ENCODE measurements around the gene MOSPD2.

Gene MOSPD2

GRCh38 chrX:14872355-14872754 lies 866 bp upstream of the MOSPD2 start:
- Histone ChIP-seq H3K18ac (ENCODE audit: low read length) (no peak overlapping the region), H3K56ac (ENCODE audit: low read length) (no peak overlapping the region), H2BK15ac (replicated peaks; ENCODE audit: low read depth) (no peak overlapping the region), H3K4me3 (ENCODE audit: low read length) (no peak overlapping the region), H3K27ac (ENCODE audit: low read depth, low read length) (no peak overlapping the region), H3K9ac (ENCODE audit: low read length) (peak overlapping the region; percentile 27), H3K27me3 (ENCODE audit: insufficient read depth, low read length, poor library complexity) (no peaks in the 10 kb centered on the region), H3K36me3 (ENCODE audit: control insufficient read depth, insufficient read depth, low read length) (no peaks in the 10 kb centered on the region), H4K5ac (ENCODE audit: low read length) (no peak overlapping the region), H3K4me1 (ENCODE audit: control insufficient read depth, low read depth, low read length) (no peaks in the 10 kb centered on the region), H4K8ac (ENCODE audit: low read depth, low read length) (no peak overlapping the region), H3K4ac (ENCODE audit: low read depth, low read length) (no peak overlapping the region), H3K79me1 (ENCODE audit: low read length) (no peaks in the 10 kb centered on the region), H2BK5ac (ENCODE audit: low read length) (no peak overlapping the region), H3K23ac (ENCODE audit: low read length) (no peak overlapping the region), H2BK120ac (ENCODE audit: low read depth, low read length) (no peak overlapping the region), H3K79me2 (ENCODE audit: control insufficient read depth, insufficient read depth, low read length) (peaks cover 10% of the 10 kb centered on the region), H3K4me2 (ENCODE audit: low read length) (no peak overlapping the region), H2AK5ac (ENCODE audit: low read length) (no peak overlapping the region)
- WGBS (ENCODE audit: extremely low coverage, insufficient coverage, low lambda C conversion rate) = no CpG with 5 or more reads among the region's 7 CpGs
- DNase-seq = peak; percentile 1

GRCh38 chrX:14873676-14874049 lies 442 bp downstream of the MOSPD2 start:
- Histone ChIP-seq H3K4me2 (ENCODE audit: low read length) (peak overlapping the region; percentile 64), H3K18ac (ENCODE audit: low read length) (peak overlapping the region; percentile 85), H2BK120ac (ENCODE audit: low read depth, low read length) (no peak overlapping the region), H2AK5ac (ENCODE audit: low read length) (no peak overlapping the region), H3K27ac (ENCODE audit: low read depth, low read length) (no peak overlapping the region), H3K4me3 (ENCODE audit: low read length) (peak overlapping the region; percentile 88), H3K4me1 (ENCODE audit: control insufficient read depth, low read depth, low read length) (no peaks in the 10 kb centered on the region), H3K79me2 (ENCODE audit: control insufficient read depth, insufficient read depth, low read length) (peaks cover 10% of the 10 kb centered on the region), H3K27me3 (ENCODE audit: insufficient read depth, low read length, poor library complexity) (no peaks in the 10 kb centered on the region), H3K23ac (ENCODE audit: low read length) (no peak overlapping the region), H3K4ac (ENCODE audit: low read depth, low read length) (peak overlapping the region; percentile 4), H3K79me1 (ENCODE audit: low read length) (no peaks in the 10 kb centered on the region), H4K5ac (ENCODE audit: low read length) (no peak overlapping the region), H3K9ac (ENCODE audit: low read length) (peak overlapping the region; percentile 67), H3K36me3 (ENCODE audit: control insufficient read depth, insufficient read depth, low read length) (no peaks in the 10 kb centered on the region), H2BK5ac (ENCODE audit: low read length) (no peak overlapping the region), H4K8ac (ENCODE audit: low read depth, low read length) (no peak overlapping the region), H3K56ac (ENCODE audit: low read length) (peak overlapping the region; percentile 78), H2BK15ac (replicated peaks; ENCODE audit: low read depth) (no peak overlapping the region)
- DNase-seq = no peak
- no CpG with 5 or more reads among the region's 8 CpGs for WGBS (ENCODE audit: extremely low coverage, insufficient coverage, low lambda C conversion rate)

GRCh38 chrX:14875624-14876023 lies 2.4 kb downstream of the MOSPD2 start:
- Histone ChIP-seq H3K4me1 (ENCODE audit: control insufficient read depth, low read depth, low read length) (no peaks in the 10 kb centered on the region), H3K27ac (ENCODE audit: low read depth, low read length) (no peak overlapping the region), H3K4me3 (ENCODE audit: low read length) (no peak overlapping the region), H3K27me3 (ENCODE audit: insufficient read depth, low read length, poor library complexity) (no peaks in the 10 kb centered on the region), H2BK15ac (replicated peaks; ENCODE audit: low read depth) (no peak overlapping the region), H3K56ac (ENCODE audit: low read length) (no peak overlapping the region), H3K36me3 (ENCODE audit: control insufficient read depth, insufficient read depth, low read length) (no peaks in the 10 kb centered on the region), H4K8ac (ENCODE audit: low read depth, low read length) (no peak overlapping the region), H2BK5ac (ENCODE audit: low read length) (no peak overlapping the region), H2AK5ac (ENCODE audit: low read length) (no peak overlapping the region), H3K4ac (ENCODE audit: low read depth, low read length) (no peak overlapping the region), H3K23ac (ENCODE audit: low read length) (no peak overlapping the region), H3K18ac (ENCODE audit: low read length) (no peak overlapping the region), H3K79me2 (ENCODE audit: control insufficient read depth, insufficient read depth, low read length) (peaks cover 8% of the 10 kb centered on the region), H2BK120ac (ENCODE audit: low read depth, low read length) (no peak overlapping the region), H3K79me1 (ENCODE audit: low read length) (no peaks in the 10 kb centered on the region), H4K5ac (ENCODE audit: low read length) (no peak overlapping the region), H3K9ac (ENCODE audit: low read length) (no peak overlapping the region), H3K4me2 (ENCODE audit: low read length) (no peak overlapping the region)
- DNase-seq = no peak
- WGBS (ENCODE audit: extremely low coverage, insufficient coverage, low lambda C conversion rate) = no CpG with 5 or more reads among the region's 7 CpGs

- H3K27ac ChIP-seq (ENCODE audit: low read depth, low read length) = no peak overlapping the region
- H3K4me3 ChIP-seq (ENCODE audit: low read length) = no peak overlapping the region
- H3K56ac ChIP-seq (ENCODE audit: low read length) = no peak overlapping the region
- H3K18ac ChIP-seq (ENCODE audit: low read length) = no peak overlapping the region
- H4K8ac ChIP-seq (ENCODE audit: low read depth, low read length) = no peak overlapping the region
- H3K79me1 ChIP-seq (ENCODE audit: low read length) = no peaks in the 10 kb centered on the region
- no peak overlapping the region for H4K5ac ChIP-seq (ENCODE audit: low read length)
- no peak overlapping the region for H2BK120ac ChIP-seq (ENCODE audit: low read depth, low read length)
- H3K79me2 ChIP-seq (ENCODE audit: control insufficient read depth, insufficient read depth, low read length) = no peaks in the 10 kb centered on the region
- no peak overlapping the region for H2AK5ac ChIP-seq (ENCODE audit: low read length)
- no peak overlapping the region for H3K9ac ChIP-seq (ENCODE audit: low read length)
- H3K4ac ChIP-seq (ENCODE audit: low read depth, low read length) = no peak overlapping the region
- no peaks in the 10 kb centered on the region for H3K4me1 ChIP-seq (ENCODE audit: control insufficient read depth, low read depth, low read length)
- no peak for DNase-seq
- H2BK15ac ChIP-seq (replicated peaks; ENCODE audit: low read depth) = no peak overlapping the region
- H3K4me2 ChIP-seq (ENCODE audit: low read length) = no peak overlapping the region
- H3K23ac ChIP-seq (ENCODE audit: low read length) = no peak overlapping the region
- no peak overlapping the region for H2BK5ac ChIP-seq (ENCODE audit: low read length)
- H3K27me3 ChIP-seq (ENCODE audit: insufficient read depth, low read length, poor library complexity) = no peaks in the 10 kb centered on the region
- no peaks in the 10 kb centered on the region for H3K36me3 ChIP-seq (ENCODE audit: control insufficient read depth, insufficient read depth, low read length)
Measured at GRCh38 chrX:14883826-14884225, 10.6 kb downstream of the MOSPD2 start.

- no peak overlapping the region for H3K4me2 ChIP-seq (ENCODE audit: low read length)
- H3K4ac ChIP-seq (ENCODE audit: low read depth, low read length) = no peak overlapping the region
- H3K4me1 ChIP-seq (ENCODE audit: control insufficient read depth, low read depth, low read length) = no peaks in the 10 kb centered on the region
- no peak overlapping the region for H3K9ac ChIP-seq (ENCODE audit: low read length)
- no peaks in the 10 kb centered on the region for H3K79me2 ChIP-seq (ENCODE audit: control insufficient read depth, insufficient read depth, low read length)
- no peaks in the 10 kb centered on the region for H3K36me3 ChIP-seq (ENCODE audit: control insufficient read depth, insufficient read depth, low read length)
- H3K18ac ChIP-seq (ENCODE audit: low read length) = no peak overlapping the region
- no peak overlapping the region for H4K5ac ChIP-seq (ENCODE audit: low read length)
- no peak overlapping the region for H2AK5ac ChIP-seq (ENCODE audit: low read length)
- no peak overlapping the region for H2BK5ac ChIP-seq (ENCODE audit: low read length)
- no peak overlapping the region for H3K4me3 ChIP-seq (ENCODE audit: low read length)
- H2BK120ac ChIP-seq (ENCODE audit: low read depth, low read length) = no peak overlapping the region
- H3K79me1 ChIP-seq (ENCODE audit: low read length) = no peaks in the 10 kb centered on the region
- DNase-seq = no peak
- no peak overlapping the region for H3K23ac ChIP-seq (ENCODE audit: low read length)
- no peak overlapping the region for H4K8ac ChIP-seq (ENCODE audit: low read depth, low read length)
- WGBS (ENCODE audit: extremely low coverage, insufficient coverage, low lambda C conversion rate) = no CpG with 5 or more reads among the region's 1 CpG
- H3K56ac ChIP-seq (ENCODE audit: low read length) = no peak overlapping the region
- no peak overlapping the region for H3K27ac ChIP-seq (ENCODE audit: low read depth, low read length)
- H2BK15ac ChIP-seq (replicated peaks; ENCODE audit: low read depth) = no peak overlapping the region
- H3K27me3 ChIP-seq (ENCODE audit: insufficient read depth, low read length, poor library complexity) = no peaks in the 10 kb centered on the region
Measured at GRCh38 chrX:14884714-14885113, 11.5 kb downstream of the MOSPD2 start.

- no peak overlapping the region for H3K23ac ChIP-seq (ENCODE audit: low read length)
- H3K79me2 ChIP-seq (ENCODE audit: control insufficient read depth, insufficient read depth, low read length) = no peaks in the 10 kb centered on the region
- H2AK5ac ChIP-seq (ENCODE audit: low read length) = no peak overlapping the region
- H3K9ac ChIP-seq (ENCODE audit: low read length) = no peak overlapping the region
- no peak overlapping the region for H4K5ac ChIP-seq (ENCODE audit: low read length)
- H3K4me1 ChIP-seq (ENCODE audit: control insufficient read depth, low read depth, low read length) = no peaks in the 10 kb centered on the region
- H3K4me3 ChIP-seq (ENCODE audit: low read length) = no peak overlapping the region
- H3K56ac ChIP-seq (ENCODE audit: low read length) = no peak overlapping the region
- no peaks in the 10 kb centered on the region for H3K36me3 ChIP-seq (ENCODE audit: control insufficient read depth, insufficient read depth, low read length)
- no peak overlapping the region for H3K4me2 ChIP-seq (ENCODE audit: low read length)
- H3K4ac ChIP-seq (ENCODE audit: low read depth, low read length) = no peak overlapping the region
- H3K79me1 ChIP-seq (ENCODE audit: low read length) = no peaks in the 10 kb centered on the region
- no peak overlapping the region for H2BK15ac ChIP-seq (replicated peaks; ENCODE audit: low read depth)
- no CpG with 5 or more reads among the region's 3 CpGs for WGBS (ENCODE audit: extremely low coverage, insufficient coverage, low lambda C conversion rate)
- no peak overlapping the region for H3K18ac ChIP-seq (ENCODE audit: low read length)
- no peak for DNase-seq
- no peaks in the 10 kb centered on the region for H3K27me3 ChIP-seq (ENCODE audit: insufficient read depth, low read length, poor library complexity)
- no peak overlapping the region for H2BK5ac ChIP-seq (ENCODE audit: low read length)
- no peak overlapping the region for H4K8ac ChIP-seq (ENCODE audit: low read depth, low read length)
- no peak overlapping the region for H3K27ac ChIP-seq (ENCODE audit: low read depth, low read length)
- no peak overlapping the region for H2BK120ac ChIP-seq (ENCODE audit: low read depth, low read length)
Measured at GRCh38 chrX:14886252-14886651, 13.0 kb downstream of the MOSPD2 start.
